ENCODE results near the gene AGTR1. TPM values are rescaled to one million over a fixed set of nuclear protein-coding genes. Genes with fewer than 3 reads are reported as not detected.

Gene AGTR1
- total and polyA plus RNA-seq, 10 of the 15 experiments (the other 5 are each of a cell fraction or from before 2014, with no cell fraction given), result not detected

DNA sequence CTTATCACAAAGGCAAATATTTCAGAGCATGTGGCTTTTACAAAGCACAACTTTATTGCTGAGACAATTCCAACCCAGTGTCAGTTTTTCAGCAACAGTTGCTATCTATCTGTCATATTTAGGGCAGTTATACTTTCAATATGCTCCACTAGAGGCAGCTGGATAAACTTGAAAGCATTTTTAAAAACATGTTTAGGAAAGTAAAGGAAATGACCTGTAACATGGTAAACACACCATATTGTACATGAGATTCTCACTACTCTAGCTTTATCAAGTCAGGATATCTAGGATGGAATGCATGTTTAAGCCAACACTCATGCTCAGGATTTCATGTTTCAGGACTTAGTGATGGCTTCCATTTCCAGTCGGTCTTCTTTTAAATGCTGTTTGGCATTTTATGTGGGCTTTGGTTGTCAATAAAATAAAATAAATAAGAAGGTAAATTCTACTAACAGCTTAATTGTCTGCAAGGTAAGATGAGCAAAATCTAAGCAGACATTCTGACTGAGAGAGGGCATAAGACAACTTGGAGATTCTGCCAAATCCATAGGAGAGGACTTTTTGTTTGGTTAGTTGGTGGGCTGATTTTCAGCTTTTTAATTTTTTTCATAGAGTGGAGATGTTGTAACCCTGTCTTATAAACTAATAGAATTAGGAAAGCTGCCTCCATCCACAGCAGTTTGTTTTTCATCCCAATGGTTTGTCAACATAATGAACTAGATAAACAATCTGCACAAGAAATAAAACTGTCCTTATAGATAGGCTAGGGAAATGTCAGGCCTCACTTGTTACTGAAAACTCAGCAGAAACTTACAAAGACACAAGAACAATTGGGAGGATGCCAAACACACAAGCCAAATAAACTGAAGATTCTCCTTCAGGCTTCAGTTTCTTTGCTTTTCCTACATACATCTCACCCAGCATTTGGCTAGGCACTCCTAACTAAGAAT is 66.6 kb downstream of the AGTR1 start:
- SMC1A ChIA-PET (ENCODE audit: uncharacterized antibody, unreplicated experiment), result interaction anchor here (1.4 kb wide), 1 partner anchor 9 kb away, joined by 3 read pairs; no protein-coding TSS in a partner anchor
- Histone ChIP-seq H3K4me3 (no peak overlapping the region), H3K9me3 (replicated peaks; ENCODE audit: control insufficient read depth, insufficient read depth, low read length) (no peaks in the 10 kb centered on the region), H2AFZ (ENCODE audit: control insufficient read depth, low read depth, low read length) (no peak overlapping the region), H3K9ac (ENCODE audit: control insufficient read depth, insufficient read depth, low read length) (no peak overlapping the region), H3K36me3 (ENCODE audit: control insufficient read depth in 2 of 2, insufficient read depth in 2 of 2, low read length in 1 of 2) (no peaks in the 10 kb centered on the region), H3K27ac (ENCODE audit: control insufficient read depth, insufficient read depth) (no peak overlapping the region), H3K27me3 (replicated peaks in 1 of 2; ENCODE audit: control insufficient read depth in 2 of 2, insufficient read depth in 2 of 2, low read length in 1 of 2) (no peaks in the 10 kb centered on the region), H3K79me2 (ENCODE audit: control insufficient read depth, insufficient read depth, low read length) (no peaks in the 10 kb centered on the region), H3K4me2 (ENCODE audit: control insufficient read depth, insufficient read depth) (no peak overlapping the region), H3K4me1 (ENCODE audit: control insufficient read depth, insufficient read depth, low read length) (no peaks in the 10 kb centered on the region), H4K20me1 (ENCODE audit: control insufficient read depth, insufficient read depth) (no peaks in the 10 kb centered on the region)
- in situ Hi-C loops (cut with MboI) (no loop called here), intact Hi-C loops (cut with micrococcal nuclease; ENCODE audit: unreplicated experiment) (no loop called here)
- CTCF ChIA-PET, result no interaction called here
- POLR2A ChIA-PET, result no interaction called here
- RAD21 ChIA-PET (ENCODE audit: unreplicated experiment), result no interaction called here
- 95% methylated on average over 1 of the region's 1 CpG for whole genome bisulfite sequencing (ENCODE audit: insufficient coverage, insufficient replicate concordance, low lambda C conversion rate, missing lambda C conversion rate)
- BruUV-seq (replicated peaks), result no TSS peak
- DNase-seq (ENCODE audit: low read depth, low spot score) (no peak), FAIRE-seq (no peak), ATAC-seq (no peak)
- TF ChIP-seq CUX1 (IDR thresholded peaks at IDR 0.05; ENCODE audit: insufficient replicate concordance, low read depth, low read length) (no peak), NFYA (IDR thresholded peaks at IDR 0.05; ENCODE audit: borderline replicate concordance, low read depth, low read length) (no peak), SREBF2 (IDR thresholded peaks at IDR 0.05; ENCODE audit: low read length) (no peak), CREM (IDR thresholded peaks at IDR 0.05; ENCODE audit: low read depth) (no peak), IKZF1 (conservative IDR thresholded peaks at IDR 0.05) (no peak), BMI1 (IDR thresholded peaks at IDR 0.05; ENCODE audit: borderline replicate concordance) (no peak), CREB1 (IDR thresholded peaks at IDR 0.05; ENCODE audit: low read depth) (no peak), SMAD5 (IDR thresholded peaks at IDR 0.05; ENCODE audit: low read depth) (no peak), LARP7 (IDR thresholded peaks at IDR 0.05) (no peak), ATF7 (IDR thresholded peaks at IDR 0.05; ENCODE audit: low read depth) (no peak), PAX5 (IDR thresholded peaks at IDR 0.05; ENCODE audit: borderline replicate concordance, low read depth, low read length) (no peak), YY1 (IDR thresholded peaks at IDR 0.05; ENCODE audit: low read depth, low read length) (no peak), RAD21 (IDR thresholded peaks at IDR 0.05; ENCODE audit: insufficient read depth, low read depth, low read length) (no peak), MYB (IDR thresholded peaks at IDR 0.05; ENCODE audit: borderline replicate concordance, low read depth, low read length) (no peak), GATAD2B (conservative IDR thresholded peaks at IDR 0.05; ENCODE audit: low read depth) (no peak), ZNF24 (IDR thresholded peaks at IDR 0.05) (no peak)
- TF ChIP-seq, protein P1, sequence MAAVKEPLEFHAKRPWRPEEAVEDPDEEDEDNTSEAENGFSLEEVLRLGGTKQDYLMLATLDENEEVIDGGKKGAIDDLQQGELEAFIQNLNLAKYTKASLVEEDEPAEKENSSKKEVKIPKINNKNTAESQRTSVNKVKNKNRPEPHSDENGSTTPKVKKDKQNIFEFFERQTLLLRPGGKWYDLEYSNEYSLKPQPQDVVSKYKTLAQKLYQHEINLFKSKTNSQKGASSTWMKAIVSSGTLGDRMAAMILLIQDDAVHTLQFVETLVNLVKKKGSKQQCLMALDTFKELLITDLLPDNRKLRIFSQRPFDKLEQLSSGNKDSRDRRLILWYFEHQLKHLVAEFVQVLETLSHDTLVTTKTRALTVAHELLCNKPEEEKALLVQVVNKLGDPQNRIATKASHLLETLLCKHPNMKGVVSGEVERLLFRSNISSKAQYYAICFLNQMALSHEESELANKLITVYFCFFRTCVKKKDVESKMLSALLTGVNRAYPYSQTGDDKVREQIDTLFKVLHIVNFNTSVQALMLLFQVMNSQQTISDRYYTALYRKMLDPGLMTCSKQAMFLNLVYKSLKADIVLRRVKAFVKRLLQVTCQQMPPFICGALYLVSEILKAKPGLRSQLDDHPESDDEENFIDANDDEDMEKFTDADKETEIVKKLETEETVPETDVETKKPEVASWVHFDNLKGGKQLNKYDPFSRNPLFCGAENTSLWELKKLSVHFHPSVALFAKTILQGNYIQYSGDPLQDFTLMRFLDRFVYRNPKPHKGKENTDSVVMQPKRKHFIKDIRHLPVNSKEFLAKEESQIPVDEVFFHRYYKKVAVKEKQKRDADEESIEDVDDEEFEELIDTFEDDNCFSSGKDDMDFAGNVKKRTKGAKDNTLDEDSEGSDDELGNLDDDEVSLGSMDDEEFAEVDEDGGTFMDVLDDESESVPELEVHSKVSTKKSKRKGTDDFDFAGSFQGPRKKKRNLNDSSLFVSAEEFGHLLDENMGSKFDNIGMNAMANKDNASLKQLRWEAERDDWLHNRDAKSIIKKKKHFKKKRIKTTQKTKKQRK (IDR thresholded peaks at IDR 0.05; ENCODE audit: low read depth, low read length), result no peak
